GM19351 (cell line): ENCODE measurements around the gene SDK1.

Source experiments
- ATAC-seq: cut with Tn5 transposase; IDR thresholded peaks from one replicate; pipeline ENCODE4 v1.9.1; 2021; ENCODE audit warnings: mild to moderate bottlenecking, moderate library complexity; ENCODE audit not compliant: unreplicated experiment

SDK1 gene

DNA sequence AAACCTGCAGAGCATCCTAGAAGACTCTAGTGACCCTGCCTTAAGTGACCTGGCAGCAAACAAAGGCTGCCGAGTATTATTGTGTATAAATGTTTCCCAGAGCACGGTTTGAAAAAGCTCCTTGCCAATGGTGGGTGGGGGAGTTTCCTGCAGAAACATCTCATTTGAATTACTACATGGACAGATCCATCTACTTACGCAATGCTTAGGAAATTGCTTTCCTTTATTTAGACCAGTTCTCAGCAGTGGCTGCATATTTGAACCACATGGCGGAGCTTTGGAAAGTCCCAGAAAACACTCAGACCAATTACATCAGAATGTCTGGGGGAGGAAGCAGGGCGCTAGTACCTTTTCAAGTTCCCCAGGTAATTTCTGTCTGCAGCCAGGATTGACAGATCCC is 560.9 kb downstream of the SDK1 start:
- no peak for ATAC-seq

DNA sequence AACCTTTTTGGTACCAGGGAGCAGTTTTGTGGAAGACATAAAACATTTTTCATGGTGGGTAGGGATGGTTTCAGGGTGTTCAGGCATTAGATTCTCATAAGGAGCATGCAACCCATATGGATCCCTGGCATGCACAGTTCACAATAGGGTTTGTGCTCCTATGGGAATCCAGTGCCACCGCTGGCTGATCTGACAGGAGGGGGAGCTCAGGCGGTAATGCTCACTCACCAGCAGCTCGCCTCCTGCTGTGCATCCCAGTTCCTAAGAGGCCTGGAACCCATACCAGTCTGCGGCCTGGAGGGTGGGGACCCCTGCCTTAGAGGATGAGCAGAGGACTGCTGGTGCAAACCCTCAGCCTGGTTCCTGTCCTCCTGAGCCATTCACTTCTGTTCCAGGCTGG is 561.7 kb downstream of the SDK1 start:
- no peak for ATAC-seq

DNA sequence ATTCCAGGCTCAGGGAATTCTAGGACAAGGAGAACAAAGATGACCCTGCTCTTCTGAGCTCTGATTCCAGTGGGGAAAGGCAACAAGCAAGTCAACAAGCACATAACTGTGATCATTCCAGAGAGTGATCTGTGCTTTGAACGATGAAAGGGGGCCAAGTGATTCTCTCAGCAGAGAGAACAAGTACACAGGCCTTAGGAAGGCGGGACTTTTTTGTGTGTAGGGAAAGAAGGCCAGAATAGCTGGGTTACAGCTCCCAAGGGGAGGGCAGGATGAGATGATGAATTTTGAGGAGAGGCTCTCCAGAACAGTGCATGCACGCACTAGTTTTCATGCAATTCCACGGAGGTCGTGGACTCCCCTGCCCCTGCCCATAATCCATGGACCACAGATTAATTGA is 565.2 kb downstream of the SDK1 start:
- ATAC-seq, result no peak

DNA sequence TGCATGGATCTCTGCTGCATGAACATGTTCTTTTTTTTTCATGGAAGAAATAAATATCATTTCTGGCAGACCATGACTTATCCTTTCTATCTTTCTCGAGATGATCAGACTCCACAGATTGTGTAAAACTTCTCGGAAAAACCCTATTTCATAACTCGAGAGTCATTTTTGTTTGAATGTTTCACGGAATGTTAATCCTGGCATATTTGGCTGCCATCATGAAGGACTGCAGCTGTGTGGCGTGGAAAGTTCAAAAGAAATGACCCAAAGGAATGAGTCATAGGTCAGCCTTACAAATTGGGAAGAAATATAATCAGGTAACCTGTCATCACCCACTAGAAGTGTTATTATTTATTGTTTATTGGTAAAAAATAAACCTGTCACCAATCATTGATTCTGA is 566.8 kb downstream of the SDK1 start:
- ATAC-seq, result no peak

DNA sequence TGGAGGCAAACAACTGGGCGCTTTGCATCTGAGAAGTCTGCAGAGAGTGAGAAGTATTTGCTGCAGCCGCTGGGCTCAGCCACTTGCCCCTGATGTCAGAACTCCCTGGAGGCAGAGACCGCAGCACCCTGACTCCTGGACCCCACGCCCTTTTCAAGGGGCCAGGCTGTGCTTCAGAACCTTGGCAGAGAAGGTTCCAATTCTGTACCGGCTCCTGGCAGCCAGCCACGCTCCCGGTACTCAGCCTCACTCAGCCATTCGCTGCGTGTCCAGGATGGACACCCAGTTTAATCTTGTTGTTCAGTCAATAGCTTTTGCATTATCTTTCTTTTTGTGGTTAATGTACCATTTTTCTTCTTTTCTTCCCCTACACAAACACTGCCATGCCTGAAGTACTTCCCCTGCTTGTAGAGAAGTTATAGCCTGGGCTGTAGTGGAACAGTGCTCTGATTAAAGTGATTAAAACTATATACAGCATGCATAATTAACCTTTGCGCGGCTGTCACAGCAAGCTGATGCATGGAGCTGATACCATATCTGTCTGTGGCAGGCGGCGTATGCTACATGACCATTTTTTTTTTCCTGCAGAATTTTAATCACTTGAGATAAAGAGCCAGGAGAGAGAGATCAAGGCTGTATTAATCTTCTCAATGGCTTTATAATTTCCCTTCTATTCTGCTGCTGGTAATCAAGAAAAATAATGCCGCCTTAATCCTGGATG is 578.5 kb downstream of the SDK1 start:
- ATAC-seq, result no peak

DNA sequence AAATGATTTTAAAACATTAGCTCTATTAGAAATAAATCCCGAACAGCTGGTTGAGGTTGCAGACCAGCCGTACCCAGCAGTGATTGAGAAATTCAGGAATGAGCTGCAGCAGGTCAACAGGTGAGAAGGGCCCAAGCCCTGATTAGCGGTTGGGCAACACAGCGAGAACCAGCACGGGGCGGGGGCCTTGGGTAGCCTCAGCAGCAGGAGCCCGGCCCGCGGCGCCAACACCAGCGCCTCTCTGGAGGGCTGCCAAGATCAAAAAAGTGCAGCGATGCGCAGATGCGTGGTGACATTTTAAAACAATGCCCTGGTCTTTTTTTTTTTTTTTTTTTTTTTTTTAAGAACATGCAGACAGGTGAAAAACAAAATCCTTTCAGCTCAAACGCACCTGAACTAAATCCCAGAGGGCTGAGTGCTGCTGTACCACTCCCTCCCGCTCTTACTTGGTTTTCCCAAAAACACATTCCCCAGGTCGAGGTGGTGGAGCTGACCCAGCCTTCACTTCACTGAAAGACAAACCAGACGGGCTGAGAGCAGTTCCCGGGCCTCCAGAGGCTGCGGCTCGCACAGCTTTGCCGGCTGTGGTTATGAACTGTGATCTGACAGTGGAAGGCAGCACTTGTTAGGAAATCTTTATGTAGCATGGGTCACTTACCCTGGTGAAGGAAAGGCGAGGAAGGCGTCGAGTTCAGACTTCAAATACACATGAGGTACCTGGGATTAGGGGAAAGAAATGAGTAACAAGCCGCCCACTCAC is 579.4 kb downstream of the SDK1 start:
- no peak for ATAC-seq

DNA sequence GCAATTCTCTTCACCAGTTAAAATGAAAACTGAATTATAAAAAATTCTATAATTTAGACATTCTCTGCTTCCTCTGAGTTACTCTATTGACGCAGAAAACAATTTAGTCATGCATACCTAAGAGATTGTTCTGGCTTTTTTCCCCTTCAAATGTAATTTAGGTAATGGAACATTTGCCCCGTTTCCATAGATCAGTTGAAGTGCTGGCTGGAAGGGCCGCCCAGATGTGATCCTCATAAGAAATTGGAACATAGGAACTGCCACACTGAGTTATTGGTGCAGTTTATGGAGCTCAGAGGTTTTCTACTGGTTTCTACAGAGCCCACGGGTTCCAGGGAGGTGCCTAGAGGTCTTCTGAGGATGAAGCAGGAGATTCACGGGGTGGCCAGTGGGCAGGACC is 581.7 kb downstream of the SDK1 start:
- ATAC-seq, result no peak

DNA sequence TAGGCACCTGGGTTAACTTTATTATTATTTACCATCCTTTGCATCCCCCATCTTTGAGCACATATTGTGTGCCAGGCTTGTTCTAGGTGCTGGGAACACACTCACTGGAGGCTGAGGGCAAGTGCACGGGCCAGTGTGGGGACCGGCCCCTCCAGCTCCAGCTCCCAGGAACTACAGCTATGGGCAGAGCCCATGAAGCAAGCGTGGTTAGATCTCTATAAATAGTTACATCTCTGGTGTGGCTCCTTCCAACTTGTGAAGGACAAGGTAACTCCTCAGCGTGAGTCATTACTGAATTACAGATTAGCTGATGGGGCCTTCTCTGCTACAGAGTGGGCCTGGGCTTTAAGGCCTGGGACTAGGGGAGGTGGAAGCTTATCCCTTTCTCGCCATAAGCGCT is 583.5 kb downstream of the SDK1 start:
- no peak for ATAC-seq

DNA sequence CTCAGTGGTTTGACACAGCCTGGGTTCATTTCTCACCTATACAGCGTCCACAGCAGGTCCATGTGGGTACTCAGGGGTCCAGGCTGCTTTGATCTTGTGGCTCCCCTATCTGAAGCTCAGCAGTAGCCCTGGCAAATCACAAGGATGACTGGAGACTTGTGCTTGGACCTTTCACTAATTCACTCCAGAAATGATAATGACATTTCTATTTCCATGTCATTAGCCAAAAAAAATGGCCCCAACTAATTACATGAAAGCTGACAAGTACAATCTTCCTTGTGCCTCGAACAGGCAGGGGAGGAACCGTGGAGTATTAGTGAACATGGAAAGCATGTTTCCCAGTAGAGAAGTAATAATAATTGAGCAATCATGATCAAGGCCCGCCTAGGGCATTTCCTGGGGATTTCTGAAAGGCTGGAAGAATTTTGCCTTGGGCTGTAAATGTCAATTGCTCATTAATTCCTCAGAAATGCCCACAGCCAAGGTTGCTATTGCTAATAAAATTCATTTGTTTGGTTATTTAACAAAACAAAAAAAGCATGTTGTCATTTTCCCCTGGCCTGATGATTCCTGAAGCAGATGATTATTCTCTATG is 586.1 kb downstream of the SDK1 start:
- no peak for ATAC-seq

DNA sequence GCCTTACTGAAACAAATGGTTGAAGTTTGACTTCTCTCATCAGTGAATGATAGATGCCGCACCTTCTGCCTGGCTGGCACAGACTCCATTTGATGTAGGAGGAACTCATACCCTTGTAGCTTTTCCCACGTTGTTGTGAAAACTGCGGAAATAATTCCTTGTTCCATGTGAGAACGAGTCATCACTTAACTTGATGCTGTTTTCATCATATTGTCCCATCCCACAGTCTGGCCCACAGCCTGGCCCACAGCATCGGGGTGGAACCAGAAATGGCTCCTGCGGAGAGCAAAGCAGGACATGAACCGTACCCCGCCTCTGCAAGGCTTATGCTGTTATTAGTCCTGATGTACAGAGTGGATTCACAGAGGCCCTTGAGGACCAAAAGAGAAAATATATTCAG is 587.0 kb downstream of the SDK1 start:
- ATAC-seq, result no peak

DNA sequence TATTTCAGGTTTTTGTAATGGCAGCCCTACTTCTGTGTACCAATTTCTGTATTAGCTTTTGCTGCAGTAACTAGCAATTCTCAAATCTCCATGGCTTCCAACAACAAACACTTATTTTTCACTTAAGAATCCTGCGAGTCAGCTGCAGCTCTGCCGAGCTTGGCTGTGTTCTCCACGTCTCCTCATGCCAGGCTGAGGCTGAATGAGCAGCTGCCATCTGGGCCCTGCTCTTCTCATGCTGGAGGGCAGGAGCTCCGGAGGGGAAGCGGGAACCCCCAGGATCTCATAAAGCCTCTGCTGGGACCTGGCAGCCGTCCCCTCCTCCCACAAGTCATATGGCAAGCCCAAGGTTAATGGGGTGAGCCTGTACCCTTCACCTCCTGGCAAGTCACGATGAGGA is 591.1 kb downstream of the SDK1 start:
- ATAC-seq, result no peak

DNA sequence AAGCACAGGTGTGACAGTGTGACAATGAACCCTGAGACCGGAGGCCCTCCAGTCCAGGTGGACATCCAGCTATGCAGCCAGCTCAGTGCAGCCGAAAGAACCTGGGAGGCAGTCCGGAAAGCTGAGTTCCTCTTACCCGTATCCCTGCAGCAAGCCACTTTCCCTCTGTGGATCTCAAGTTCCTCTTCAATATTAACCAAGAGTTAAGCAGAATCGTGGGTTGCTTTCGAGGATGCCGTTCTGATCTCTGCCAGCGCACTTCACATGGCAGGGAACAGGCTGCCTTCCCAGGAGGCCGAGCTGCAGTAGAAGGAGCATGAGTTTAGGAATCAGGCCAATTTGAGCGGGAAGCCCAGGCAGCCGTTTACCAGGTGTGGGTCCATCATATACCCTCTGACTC is 591.6 kb downstream of the SDK1 start:
- ATAC-seq, result no peak

DNA sequence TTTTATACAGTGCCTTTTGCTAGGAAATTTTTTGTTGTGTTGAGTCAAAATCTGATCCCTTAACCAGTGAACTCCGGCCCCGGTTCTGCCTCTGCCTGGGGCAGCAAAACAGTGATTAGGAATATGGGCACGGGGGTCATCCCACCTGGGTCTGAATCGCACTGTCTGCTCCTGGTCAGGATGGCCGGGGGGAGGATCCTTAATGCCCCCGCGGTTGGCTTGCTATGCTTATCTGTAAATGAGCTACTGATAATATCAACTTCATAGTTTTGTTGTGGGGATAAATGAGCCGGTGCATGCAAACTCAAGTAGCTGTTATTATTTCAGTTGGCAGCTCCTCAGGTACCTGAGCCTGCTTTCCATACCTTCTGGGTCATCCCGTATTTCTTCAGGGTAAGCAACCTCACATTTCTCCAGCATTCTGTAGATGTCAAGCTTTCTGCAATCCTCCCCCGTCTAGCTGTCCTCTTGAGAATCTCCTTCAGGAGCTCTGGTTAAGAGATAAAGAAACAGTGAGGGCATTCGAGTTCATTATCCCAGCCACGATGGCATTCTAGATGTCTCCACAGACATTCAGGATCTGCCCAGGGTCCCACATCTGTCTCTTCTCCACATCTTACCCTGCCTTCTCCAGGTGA is 592.2 kb downstream of the SDK1 start:
- ATAC-seq, result no peak

DNA sequence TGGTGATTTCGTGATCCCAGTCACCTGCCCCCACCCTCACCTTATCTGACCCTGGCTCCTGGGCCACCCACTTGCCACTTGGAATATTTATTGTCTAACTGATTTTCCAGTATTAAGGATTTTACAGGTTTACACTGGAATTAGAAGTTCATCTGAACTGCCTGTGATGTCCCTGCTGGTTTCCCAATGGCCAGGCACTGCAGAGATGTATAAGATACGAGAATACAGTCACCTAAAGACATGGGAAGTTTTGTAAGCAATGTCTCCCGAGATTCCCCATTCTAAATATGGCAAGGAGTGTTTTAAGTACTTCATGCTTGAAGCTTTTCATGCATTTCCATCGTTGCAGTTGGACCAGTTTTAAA is 592.7 kb downstream of the SDK1 start:
- no peak for ATAC-seq

DNA sequence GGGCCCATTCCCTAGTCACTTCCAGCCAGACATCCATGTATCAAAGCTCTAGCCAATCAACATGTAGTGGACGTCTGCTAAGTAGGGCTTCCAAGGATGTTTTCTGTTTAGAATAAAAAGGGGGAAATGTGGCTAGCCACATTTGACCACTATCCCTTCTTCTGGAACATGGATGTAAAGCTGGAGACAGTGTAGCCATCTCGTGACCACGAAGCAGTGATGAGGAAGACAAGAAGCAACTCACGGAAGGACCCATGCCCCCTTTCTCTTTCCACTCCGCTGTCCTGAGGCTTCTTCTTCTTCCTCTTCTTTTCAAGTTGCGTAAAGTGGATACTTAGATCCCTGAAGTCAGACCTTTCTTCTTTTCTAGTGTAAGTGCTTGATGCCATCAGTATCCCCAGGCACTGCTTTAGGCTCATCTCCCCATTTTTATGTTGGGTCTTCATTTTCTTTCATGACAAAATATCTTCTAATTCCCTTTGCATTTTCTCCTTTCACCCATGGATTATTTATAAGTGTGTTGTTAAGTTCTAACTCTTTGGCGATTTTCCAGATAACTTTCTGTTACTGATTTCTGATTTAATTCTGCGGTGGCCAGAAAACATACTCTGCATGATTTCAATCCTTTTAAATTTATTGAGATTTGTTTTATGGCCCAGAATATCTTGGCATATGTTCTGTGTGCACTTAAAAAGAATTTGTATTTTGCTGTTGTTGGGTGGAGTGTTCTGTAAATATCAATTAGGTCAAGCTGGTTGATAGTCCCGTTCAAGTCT is 594.5 kb downstream of the SDK1 start:
- ATAC-seq, result no peak

DNA sequence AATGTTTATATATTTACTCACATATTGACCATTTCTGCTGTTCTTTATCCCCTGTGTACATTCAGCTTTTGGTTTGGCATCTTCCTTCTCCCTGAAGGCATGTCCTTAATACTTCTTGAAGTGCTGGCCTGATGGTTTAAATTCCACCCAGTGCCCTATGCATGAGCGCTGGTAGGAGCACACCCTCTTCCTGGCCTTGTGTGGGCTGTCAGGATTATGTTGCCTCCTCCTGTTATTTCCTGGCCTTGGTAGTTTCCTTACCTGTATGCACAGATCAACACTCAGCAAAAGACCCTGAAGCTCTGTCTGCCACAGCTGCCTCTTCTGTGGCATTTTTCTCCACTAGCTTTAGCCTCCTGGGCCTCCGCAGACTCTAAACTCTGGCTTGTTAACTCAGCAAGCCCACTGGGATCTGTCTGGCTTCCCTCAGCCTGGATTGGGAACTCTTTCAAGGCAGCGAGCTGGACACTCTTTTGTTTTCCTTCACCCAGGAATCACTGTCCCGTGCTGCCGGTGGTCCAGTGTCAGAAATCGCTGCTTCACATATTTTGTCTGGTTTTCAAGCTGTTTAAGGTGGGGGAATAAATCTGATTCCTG is 595.2 kb downstream of the SDK1 start:
- no peak for ATAC-seq

DNA sequence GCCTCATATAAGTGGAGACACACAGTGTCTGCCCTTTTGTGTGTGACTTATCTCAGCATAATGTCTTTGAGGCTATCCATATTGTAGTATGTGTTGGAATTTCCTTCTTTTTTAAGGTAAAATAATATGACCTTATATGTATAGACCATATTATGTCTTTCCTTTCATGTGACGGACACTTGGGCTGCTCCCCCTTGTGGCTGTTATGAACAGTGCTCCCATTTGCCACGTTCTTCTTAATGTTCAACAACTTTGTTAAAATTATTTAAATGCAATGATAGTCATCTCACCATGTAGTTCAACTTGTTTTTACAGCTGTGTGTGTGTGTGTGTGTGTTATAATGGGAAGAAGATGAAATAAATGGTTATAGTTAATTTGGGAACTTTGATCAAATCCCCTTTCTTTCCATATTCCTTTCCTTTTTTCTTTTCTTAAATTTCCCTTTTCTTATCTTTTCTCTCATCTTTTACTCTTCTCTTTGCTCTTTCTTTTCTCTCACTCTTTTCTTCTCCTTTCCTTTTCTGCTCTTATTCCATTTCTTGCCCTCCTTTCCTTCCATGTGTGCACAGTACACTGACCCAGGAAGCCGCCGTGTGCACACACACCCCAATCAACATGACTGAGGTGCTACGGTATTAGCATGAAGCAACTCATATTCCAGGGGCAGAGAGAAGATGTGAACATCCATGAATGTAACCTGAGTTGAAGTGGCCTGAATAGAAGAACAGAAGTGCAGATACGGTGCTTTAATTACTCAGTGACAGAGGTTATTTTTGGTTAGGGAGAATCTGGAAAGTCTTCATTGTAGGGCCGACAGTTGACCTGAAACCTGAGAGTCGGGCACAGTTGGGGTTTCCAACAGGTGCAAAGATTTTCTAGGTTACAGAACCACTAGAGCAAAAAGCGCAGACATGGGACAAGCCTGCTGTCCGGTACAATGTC is 596.6 kb downstream of the SDK1 start:
- no peak for ATAC-seq

DNA sequence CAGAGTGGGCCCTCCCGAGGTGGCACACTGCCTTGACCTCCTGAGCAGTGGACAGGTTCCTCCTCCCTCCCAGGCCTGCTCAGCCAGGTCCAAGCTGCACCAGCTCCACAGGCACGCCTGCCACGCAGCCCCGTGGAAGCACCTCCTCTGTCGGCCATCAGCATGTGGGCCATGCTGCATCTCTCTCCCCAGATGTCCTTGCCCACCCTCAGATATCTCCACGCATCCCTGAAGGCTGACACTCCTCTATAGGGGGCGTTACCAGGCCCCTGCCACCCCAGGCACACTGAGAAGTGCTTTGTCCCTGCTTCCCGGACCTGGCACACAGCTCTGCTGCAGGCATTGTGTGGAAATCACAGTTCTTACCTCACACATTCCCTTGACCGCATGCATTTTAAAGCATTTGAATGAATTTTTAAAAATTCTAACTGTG is 598.5 kb downstream of the SDK1 start:
- no peak for ATAC-seq

DNA sequence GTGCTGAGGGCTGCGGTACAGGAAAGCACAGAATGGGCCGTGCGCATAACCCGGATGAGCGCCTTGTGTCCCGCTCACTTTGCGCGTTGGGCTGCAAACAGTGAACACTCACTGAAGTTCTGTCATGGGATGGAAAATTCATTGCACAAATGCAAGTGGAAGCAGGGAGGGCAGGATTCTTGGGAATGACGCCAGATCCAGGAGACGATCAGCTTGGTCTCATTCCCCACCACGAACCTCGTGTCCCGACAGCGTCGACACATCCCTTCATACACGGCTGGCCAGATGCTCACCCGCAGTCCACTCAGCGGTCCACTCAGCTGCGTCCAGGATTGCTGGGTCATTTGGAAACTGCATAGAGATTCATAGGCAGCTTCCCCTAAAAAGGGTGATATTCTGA is 607.1 kb downstream of the SDK1 start:
- ATAC-seq, result no peak

DNA sequence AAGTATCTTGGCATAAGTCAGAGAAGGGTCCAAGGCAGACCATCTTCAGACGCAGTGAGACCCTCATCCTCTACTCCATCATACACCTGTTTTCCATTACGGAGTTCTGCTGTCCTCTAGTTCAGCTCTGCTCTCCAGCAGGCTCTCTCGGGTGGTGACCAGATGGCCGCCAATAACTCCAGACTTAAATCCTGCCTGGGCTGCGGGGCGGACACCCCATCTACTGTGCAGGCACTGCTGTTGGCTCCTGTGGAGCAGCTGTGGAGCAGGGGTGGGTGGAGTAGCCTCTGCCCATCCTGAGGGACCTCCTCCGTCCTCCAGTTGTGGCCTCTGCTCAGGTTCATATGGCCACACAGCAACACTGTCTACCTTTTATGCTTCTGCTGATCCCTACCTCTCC is 608.1 kb downstream of the SDK1 start:
- no peak for ATAC-seq
